Stomach smooth muscle (tissue), 2 donors: ENCODE data around the gene KRT85.
"Not testable (repeated sequence)": the region's sequence is repeated elsewhere in the genome, so short reads cannot be mapped to it uniquely, and the experiment has no call there.

Experiments
- H3K27ac ChIP-seq: one replicate; pipeline ENCODE4 v1.7.0; 2013; ENCODE audit warnings: mild to moderate bottlenecking, low read length, inconsistent platforms
- H3K27me3 ChIP-seq, 2 donors: one replicate each; pipeline ENCODE4 v1.7.0; 2013; ENCODE audit warnings: low read length in 2 of 2; ENCODE audit not compliant: insufficient read depth in 2 of 2, control insufficient read depth in 1 of 2
- H3K36me3 ChIP-seq, 2 donors: one replicate each; pipeline ENCODE4 v1.7.0; 2013; ENCODE audit warnings: low read length in 2 of 2; ENCODE audit not compliant: control insufficient read depth in 2 of 2, insufficient read depth in 2 of 2
- H3K4me1 ChIP-seq: one replicate; pipeline ENCODE4 v1.7.0; 2013; ENCODE audit warnings: low read length; ENCODE audit not compliant: control insufficient read depth, insufficient read depth
- H3K4me3 ChIP-seq, 2 donors: one replicate each; pipeline ENCODE4 v1.7.0; 2013; ENCODE audit warnings: low read length in 2 of 2
- H3K9ac ChIP-seq, 2 donors: one replicate each; pipeline ENCODE4 v1.7.0; 2013; ENCODE audit warnings: low read length in 2 of 2, mild to moderate bottlenecking in 1 of 2
- H3K9me3 ChIP-seq, 2 donors: one replicate each; pipeline ENCODE4 v1.7.0; 2013; ENCODE audit warnings: low read length in 2 of 2; ENCODE audit not compliant: control insufficient read depth in 2 of 2
- donor health status: healthy.
- donor health status: Pancreatic carcinoma.

Gene KRT85

GRCh38 chr12:52315721-52316120, 51.6 kb downstream of the KRT85 start:
- not testable (repeated sequence) for H3K27me3 ChIP-seq, H3K4me3 ChIP-seq, H3K9ac ChIP-seq, H3K27ac ChIP-seq, H3K36me3 ChIP-seq, H3K4me1 ChIP-seq, H3K9me3 ChIP-seq

- Histone ChIP-seq H3K27ac (no peak overlapping the region), H3K9ac (no peak overlapping the region), H3K36me3 (no peaks in the 10 kb centered on the region), H3K4me3 (no peak overlapping the region), H3K4me1 (peaks cover 10% of the 10 kb centered on the region), H3K27me3 (peaks cover 3 to 5% of the 10 kb centered on the region in 2 donors), H3K9me3 (no peaks in the 10 kb centered on the region)
Measured at GRCh38 chr12:52314511-52314910, 52.8 kb downstream of the KRT85 start.

DNA sequence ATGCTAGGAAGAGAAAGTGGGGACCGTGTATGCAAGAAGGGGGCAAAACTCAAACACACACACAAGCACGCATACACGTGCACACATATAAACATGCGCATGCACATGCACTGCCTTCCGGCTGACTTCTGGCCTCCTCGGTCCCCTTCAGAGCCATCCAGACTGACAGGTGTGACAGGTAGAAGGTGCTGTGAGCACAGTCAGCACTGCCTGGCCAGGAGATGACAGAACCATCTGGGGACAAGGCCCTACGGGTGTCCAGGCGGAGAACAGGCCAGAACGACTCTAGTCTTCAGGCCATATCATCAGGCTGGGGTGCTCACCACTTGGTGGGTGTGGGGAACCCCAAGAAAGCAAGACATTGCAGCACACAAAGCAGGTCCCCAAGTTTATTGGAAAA, 53.4 kb downstream of the KRT85 start:
- Histone ChIP-seq H3K27me3 (peaks cover 2 to 8% of the 10 kb centered on the region in 2 donors), H3K9ac (no peak overlapping the region), H3K4me1 (peaks cover 14% of the 10 kb centered on the region), H3K36me3 (no peaks in the 10 kb centered on the region), H3K4me3 (no peak overlapping the region), H3K9me3 (no peaks in the 10 kb centered on the region), H3K27ac (no peak overlapping the region)

GRCh38 chr12:52313461-52313860, 53.8 kb downstream of the KRT85 start:
- H3K4me3 ChIP-seq: no peak overlapping the region
- no peaks in the 10 kb centered on the region for H3K9me3 ChIP-seq
- H3K9ac ChIP-seq: no peak overlapping the region
- no peaks in the 10 kb centered on the region for H3K36me3 ChIP-seq
- no peak overlapping the region for H3K27ac ChIP-seq
- peaks cover 14% of the 10 kb centered on the region for H3K4me1 ChIP-seq
- peaks cover 2 to 11% of the 10 kb centered on the region in 2 donors for H3K27me3 ChIP-seq

GRCh38 chr12:52312086-52312485, 55.2 kb downstream of the KRT85 start:
- no peaks in the 10 kb centered on the region for H3K36me3 ChIP-seq
- H3K4me1 ChIP-seq: peaks cover 23% of the 10 kb centered on the region
- H3K9ac ChIP-seq: no peak overlapping the region
- no peak overlapping the region for H3K27ac ChIP-seq
- peaks cover 2 to 18% of the 10 kb centered on the region in 2 donors for H3K27me3 ChIP-seq
- no peaks in the 10 kb centered on the region for H3K9me3 ChIP-seq
- no peak overlapping the region for H3K4me3 ChIP-seq

GRCh38 chr12:52311285-52311648, 56.0 kb downstream of the KRT85 start:
- no peak overlapping the region for H3K27ac ChIP-seq
- peaks cover 2 to 18% of the 10 kb centered on the region in 2 donors for H3K27me3 ChIP-seq
- no peak overlapping the region for H3K9ac ChIP-seq
- peaks cover 23% of the 10 kb centered on the region for H3K4me1 ChIP-seq
- H3K4me3 ChIP-seq: no peak overlapping the region
- no peaks in the 10 kb centered on the region for H3K9me3 ChIP-seq
- no peaks in the 10 kb centered on the region for H3K36me3 ChIP-seq

DNA sequence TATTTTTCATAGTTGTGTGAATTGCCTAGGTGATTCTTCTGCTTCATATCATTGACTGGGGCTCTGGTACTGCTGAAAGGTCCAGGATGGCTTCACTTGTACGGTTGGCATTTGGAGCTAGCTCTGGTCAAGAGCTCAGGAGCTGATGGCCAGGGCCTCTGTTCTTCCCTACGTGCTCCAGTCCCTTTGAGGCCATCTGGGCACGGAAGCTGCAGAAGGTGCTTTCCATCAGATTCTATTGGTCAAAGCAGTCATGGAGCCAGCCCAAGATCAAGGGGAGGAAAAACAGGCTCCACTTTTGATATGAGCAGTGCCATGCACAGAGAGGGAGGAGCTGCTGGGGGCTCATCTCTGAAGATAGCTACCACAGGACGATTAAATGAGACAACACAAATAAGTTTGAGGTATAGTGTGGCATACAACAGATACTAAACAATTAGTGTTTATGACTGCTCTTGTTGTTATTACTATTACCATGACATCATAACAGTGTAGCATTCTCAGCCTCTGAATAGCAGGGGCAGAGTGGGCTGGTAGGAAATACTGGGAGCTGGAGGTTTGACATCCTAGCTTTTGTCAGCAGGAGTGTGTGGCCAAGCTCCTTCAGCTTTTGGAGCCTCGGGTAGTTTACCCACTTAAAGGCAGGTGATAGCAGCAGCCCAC, 56.5 kb downstream of the KRT85 start:
- Histone ChIP-seq H3K9ac (no peak overlapping the region), H3K4me3 (no peak overlapping the region), H3K27ac (no peak overlapping the region), H3K27me3 (peaks cover 2 to 18% of the 10 kb centered on the region in 2 donors), H3K4me1 (peaks cover 23% of the 10 kb centered on the region), H3K9me3 (no peaks in the 10 kb centered on the region), H3K36me3 (no peaks in the 10 kb centered on the region)
